Measurements from ENCODE around the gene ASTN2.

The ASTN2 gene

GRCh38 chr9:117460743-117461142 lies 45.9 kb upstream of the ASTN2 start:
- H3K9me3 ChIP-seq (ENCODE audit: low read length) = no peaks in the 10 kb centered on the region
- H3K36me3 ChIP-seq (ENCODE audit: insufficient read depth, low read length) = no peaks in the 10 kb centered on the region
- no peak overlapping the region for H3K4me3 ChIP-seq (ENCODE audit: low read depth, low read length, poor library complexity, severe bottlenecking)
- no peaks in the 10 kb centered on the region for H3K79me2 ChIP-seq (ENCODE audit: insufficient read depth, low read length)
- no peak overlapping the region for H2AFZ ChIP-seq (ENCODE audit: low read length)
- H3K9me2 ChIP-seq (ENCODE audit: low read depth, low read length) = no peaks in the 10 kb centered on the region
- H3K4me1 ChIP-seq (ENCODE audit: insufficient read depth, low read length, severe bottlenecking) = no peaks in the 10 kb centered on the region
- H3K4me2 ChIP-seq (ENCODE audit: low read length) = no peak overlapping the region
- no peaks in the 10 kb centered on the region for H4K20me1 ChIP-seq (ENCODE audit: insufficient read depth, low read length)
- no peak overlapping the region for H3K27ac ChIP-seq (ENCODE audit: low read depth, low read length, poor library complexity, severe bottlenecking)
- TF ChIP-seq CTCF (IDR thresholded peaks at IDR 0.05; ENCODE audit: low read length) = no peak
- TF ChIP-seq EZH2 (IDR thresholded peaks at IDR 0.05; ENCODE audit: borderline replicate concordance, low read length) = no peak
- H3K9ac ChIP-seq (ENCODE audit: low read length) = no peak overlapping the region
- H3K27me3 ChIP-seq (ENCODE audit: insufficient read depth, low read length) = no peaks in the 10 kb centered on the region
- H3F3A ChIP-seq (ENCODE audit: insufficient read depth, low read length) = no peaks in the 10 kb centered on the region

DNA sequence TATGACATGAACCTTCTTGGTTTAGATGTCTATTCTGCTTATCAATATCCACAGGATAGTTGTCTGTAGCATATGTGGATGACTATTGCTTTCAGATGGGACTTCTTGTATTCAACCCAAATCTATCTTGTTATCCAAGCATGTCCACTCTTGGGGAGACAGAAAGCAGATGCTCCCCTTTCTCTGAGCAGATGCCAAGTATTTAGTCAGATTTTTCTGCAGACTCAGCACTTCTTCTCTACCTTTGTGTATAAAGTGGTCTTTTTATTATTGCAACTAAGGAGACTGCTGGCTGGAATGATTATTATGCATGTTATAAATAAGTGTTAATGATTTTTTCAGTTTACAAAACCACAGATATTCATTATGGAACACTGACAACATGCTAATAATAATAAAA lies 45.1 kb upstream of the ASTN2 start:
- Histone ChIP-seq H3K27ac (ENCODE audit: low read depth, low read length, poor library complexity, severe bottlenecking) (no peak overlapping the region), H3K4me1 (ENCODE audit: insufficient read depth, low read length, severe bottlenecking) (no peaks in the 10 kb centered on the region), H3F3A (ENCODE audit: insufficient read depth, low read length) (no peaks in the 10 kb centered on the region), H3K4me3 (ENCODE audit: low read depth, low read length, poor library complexity, severe bottlenecking) (no peak overlapping the region), H3K36me3 (ENCODE audit: insufficient read depth, low read length) (no peaks in the 10 kb centered on the region), H3K9me3 (ENCODE audit: low read length) (no peaks in the 10 kb centered on the region), H3K27me3 (ENCODE audit: insufficient read depth, low read length) (no peaks in the 10 kb centered on the region), H3K4me2 (ENCODE audit: low read length) (no peak overlapping the region), H3K79me2 (ENCODE audit: insufficient read depth, low read length) (no peaks in the 10 kb centered on the region), H3K9me2 (ENCODE audit: low read depth, low read length) (no peaks in the 10 kb centered on the region), H3K9ac (ENCODE audit: low read length) (no peak overlapping the region), H2AFZ (ENCODE audit: low read length) (no peak overlapping the region), H4K20me1 (ENCODE audit: insufficient read depth, low read length) (no peaks in the 10 kb centered on the region)
- TF ChIP-seq CTCF (IDR thresholded peaks at IDR 0.05; ENCODE audit: low read length) (no peak), EZH2 (IDR thresholded peaks at IDR 0.05; ENCODE audit: borderline replicate concordance, low read length) (no peak)

DNA sequence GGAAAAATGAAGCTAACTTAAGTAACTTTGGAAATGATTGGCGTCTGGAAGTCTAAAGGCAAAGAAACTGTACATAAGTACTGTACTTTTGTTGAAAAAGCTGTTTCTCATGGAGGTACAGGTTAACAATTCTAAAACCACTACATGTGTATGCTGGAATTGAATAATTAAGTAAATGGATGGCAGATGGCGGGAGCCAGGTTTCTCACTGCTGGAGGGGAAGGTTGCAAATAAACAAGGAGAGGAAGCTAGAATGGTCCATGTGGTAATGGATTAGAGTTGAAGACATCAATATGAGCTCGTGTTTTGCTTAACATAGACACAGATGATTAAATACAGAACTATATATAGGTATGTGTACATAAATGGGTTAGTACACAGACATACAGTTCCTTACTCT lies 43.2 kb upstream of the ASTN2 start:
- Histone ChIP-seq H3F3A (ENCODE audit: insufficient read depth, low read length) (no peaks in the 10 kb centered on the region), H3K9ac (ENCODE audit: low read length) (no peak overlapping the region), H2AFZ (ENCODE audit: low read length) (no peak overlapping the region), H3K27ac (ENCODE audit: low read depth, low read length, poor library complexity, severe bottlenecking) (no peak overlapping the region), H3K36me3 (ENCODE audit: insufficient read depth, low read length) (no peaks in the 10 kb centered on the region), H3K9me2 (ENCODE audit: low read depth, low read length) (no peaks in the 10 kb centered on the region), H3K79me2 (ENCODE audit: insufficient read depth, low read length) (no peaks in the 10 kb centered on the region), H3K9me3 (ENCODE audit: low read length) (no peaks in the 10 kb centered on the region), H3K4me2 (ENCODE audit: low read length) (no peak overlapping the region), H3K4me1 (ENCODE audit: insufficient read depth, low read length, severe bottlenecking) (no peaks in the 10 kb centered on the region), H3K27me3 (ENCODE audit: insufficient read depth, low read length) (no peaks in the 10 kb centered on the region), H4K20me1 (ENCODE audit: insufficient read depth, low read length) (no peaks in the 10 kb centered on the region), H3K4me3 (ENCODE audit: low read depth, low read length, poor library complexity, severe bottlenecking) (no peak overlapping the region)
- no peak for TF ChIP-seq EZH2 (IDR thresholded peaks at IDR 0.05; ENCODE audit: borderline replicate concordance, low read length)
- no peak for TF ChIP-seq CTCF (IDR thresholded peaks at IDR 0.05; ENCODE audit: low read length)

Measured in OCI-LY1 (cell line).